HT-29 (cell line): ENCODE data around the gene ROCK2. TPM values are rescaled to one million over a fixed set of nuclear protein-coding genes. Genes with fewer than 3 reads are reported as not detected.
"Not testable (repeated sequence)": the region's sequence is repeated elsewhere in the genome, so short reads cannot be mapped to it uniquely, and the experiment has no call there.

ENCODE experiments used
- DNase-seq: peaks from one replicate; pipeline ENCODE4 v3.0.0-alpha.2; 2015; ENCODE audit warnings: low spot score
- total RNA-seq: library from RNA; depleted of rRNA; stranded (reverse); fragments of >200 nt; shearing (Covaris generic); gene quantifications from 2 replicates; pipeline ENCODE4 v1.2.3, GENCODE V29; 2014

ROCK2 gene
- total RNA-seq, 1 experiment from 2014 or later, result 39.4 TPM

DNA sequence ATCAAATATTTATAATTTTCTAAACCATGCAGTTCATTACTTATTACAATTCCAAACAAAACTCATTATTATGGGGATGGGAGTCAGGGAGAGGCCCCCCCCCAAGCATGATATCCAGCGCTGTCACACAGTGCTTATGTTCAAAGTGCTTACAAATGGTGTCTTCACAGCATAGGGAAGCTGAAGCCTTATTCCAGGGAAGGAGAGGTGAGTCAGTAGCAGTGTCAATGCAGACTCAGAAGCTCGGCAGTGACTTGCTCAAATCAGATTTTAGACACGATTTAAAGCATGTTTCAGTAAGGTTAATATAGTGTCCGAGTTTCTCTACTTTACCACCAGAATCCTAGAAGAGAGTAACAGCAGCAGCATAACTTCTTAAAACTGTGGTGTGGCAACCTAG lies 164.5 kb downstream of the ROCK2 start:
- DNase-seq, result no peak

DNA sequence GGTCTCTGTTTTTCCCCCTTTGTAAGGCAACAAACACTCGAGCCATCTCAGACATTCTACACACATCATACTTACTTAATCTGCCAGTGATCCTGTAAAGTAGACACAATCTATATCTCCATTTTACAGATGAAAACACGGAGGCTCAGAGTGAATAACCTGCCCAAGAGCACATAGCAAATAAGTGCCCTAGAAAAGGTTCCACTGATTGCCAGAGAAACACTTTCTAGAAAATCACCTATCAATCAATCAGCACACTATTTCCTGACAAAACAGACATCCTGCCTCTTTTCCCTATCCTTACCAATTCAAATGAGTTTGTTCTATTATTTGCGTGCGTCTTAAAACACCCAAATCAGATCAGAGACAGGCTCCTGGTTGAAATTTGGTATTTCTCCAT lies 165.2 kb downstream of the ROCK2 start:
- DNase-seq, result no peak

GRCh38 chr2:11177871-11178690 lies 166.4 kb downstream of the ROCK2 start:
- DNase-seq, result no peak

DNA sequence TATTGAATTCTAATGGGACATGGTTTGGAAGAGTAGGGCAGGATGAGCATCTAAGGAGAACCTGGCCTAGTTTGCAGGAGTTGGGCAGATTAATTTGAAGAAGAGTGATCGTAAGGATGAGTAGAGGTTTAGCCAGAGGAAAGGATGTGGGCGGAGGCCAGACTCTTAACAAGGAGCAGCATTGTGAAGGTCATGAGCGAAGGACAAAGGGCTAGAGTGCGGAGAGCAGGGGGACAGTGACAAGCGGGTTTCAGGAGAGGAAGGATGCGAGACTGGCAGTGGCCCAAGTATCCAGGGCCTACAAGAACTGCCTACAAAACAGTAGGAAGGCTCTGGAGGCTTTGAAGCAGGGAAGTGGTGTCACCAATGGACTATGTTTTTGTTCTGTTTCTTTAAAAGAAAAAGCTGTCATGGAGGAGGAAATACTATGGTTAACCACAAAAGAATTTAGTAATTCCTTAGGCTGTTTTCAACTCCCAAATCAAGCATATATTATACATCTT lies 169.1 kb downstream of the ROCK2 start:
- DNase-seq, result no peak

DNA sequence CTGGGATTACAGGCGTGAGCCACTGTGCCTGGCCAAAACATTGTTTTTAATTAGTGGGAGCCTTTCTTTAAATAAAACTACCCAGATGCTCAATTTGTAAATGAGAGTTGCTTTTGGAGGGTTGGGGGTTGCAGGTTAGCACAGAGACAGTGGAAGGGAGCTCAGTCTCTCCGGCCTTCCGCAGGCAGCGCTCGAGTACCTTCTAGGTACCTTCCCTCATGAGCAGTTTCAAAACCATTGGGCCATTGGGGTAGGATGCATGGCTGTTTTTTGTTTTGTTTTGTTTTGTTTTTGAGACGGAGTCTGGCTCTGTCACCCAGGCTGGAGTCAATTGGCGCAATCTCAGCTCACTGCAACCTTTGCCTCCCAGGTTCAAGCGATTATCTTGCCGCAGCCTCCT lies 170.2 kb downstream of the ROCK2 start:
- DNase-seq, result no peak

- peak; percentile 54 for DNase-seq
Observed at GRCh38 chr2:11169333-11169732, 175.1 kb downstream of the ROCK2 start.

- no peak for DNase-seq
Observed at GRCh38 chr2:11168488-11168887, 175.9 kb downstream of the ROCK2 start.

DNA sequence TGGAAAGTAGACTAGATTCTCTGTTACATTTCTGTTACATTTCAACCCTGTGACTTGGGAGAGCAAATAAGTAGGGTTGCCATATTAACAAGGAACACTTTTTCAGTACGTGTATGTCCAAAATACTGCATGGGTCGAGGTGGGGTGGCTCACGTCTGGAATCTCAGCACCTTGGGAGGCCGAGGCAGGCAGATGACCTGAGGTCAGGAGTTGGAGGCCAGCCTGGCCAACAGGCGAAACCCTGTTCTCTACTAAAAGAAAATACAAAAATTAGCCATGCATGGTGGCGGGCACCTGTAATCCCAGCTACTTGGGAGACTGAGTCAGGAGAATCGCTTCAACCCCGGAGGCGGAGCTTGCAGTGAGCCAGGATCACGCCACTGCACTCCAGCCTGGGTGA lies 178.0 kb downstream of the ROCK2 start:
- DNase-seq, result no peak

DNA sequence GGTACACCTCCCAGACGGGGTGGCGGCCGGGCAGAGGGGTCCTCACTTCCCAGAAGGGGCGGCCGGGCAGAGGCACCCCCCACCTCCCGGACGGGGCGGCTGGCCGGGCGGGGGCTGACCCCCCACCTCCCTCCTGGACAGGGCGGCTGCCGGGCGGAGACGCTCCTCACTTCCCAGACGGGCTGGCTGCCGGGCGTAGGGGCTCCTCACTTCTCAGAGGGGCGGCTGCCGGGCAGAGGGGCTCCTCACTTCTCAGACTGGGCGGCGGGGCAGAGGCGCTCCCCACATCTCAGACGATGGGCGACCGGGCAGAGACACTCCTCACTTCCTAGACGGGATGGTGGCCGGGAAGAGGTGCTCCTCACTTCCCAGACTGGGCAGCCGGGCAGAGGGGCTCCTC lies 179.4 kb downstream of the ROCK2 start:
- not testable (repeated sequence) for DNase-seq

- DNase-seq, result no peak
Observed at GRCh38 chr2:11163439-11164317, 180.8 kb downstream of the ROCK2 start.

- DNase-seq, result no peak
Observed at GRCh38 chr2:11161747-11162146, 182.7 kb downstream of the ROCK2 start.

GRCh38 chr2:11160731-11161455 lies 183.5 kb downstream of the ROCK2 start:
- no peak for DNase-seq

- DNase-seq, result no peak
Observed at GRCh38 chr2:11160256-11160655, 184.2 kb downstream of the ROCK2 start.

- DNase-seq, result no peak
Observed at GRCh38 chr2:11159574-11160170, 184.8 kb downstream of the ROCK2 start.

DNA sequence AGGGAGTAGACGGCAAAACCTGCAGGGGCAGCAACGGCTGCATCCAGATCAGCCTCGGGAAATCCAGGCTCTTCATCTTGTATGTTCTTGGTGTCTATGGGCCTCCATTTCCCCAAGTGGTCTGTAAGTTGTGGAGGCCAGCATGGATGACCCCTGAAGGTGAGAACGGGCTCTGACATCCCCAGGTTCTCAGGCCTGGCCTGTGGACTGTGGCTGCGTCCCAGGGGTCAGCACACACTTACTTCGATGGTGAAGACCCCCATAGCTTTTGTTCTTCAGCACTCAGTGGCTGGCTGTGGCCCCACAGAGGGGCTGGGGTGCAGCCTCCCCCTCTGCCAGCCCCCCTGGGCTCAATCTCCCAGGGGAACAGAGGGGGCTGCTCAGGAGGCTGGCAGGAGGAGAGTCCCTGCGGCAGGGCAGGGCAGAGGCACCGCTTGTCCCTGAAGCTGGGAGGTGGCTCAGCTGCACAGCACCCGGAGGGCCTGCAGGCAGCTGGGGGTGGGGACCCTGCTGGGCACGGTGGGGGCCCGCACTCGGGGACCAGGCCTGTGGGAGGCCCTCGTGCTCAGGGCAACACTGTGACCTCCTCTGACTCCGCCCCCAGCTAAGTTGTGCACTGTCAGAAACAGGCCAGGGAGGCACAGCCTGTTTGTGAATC lies 185.4 kb downstream of the ROCK2 start:
- no peak for DNase-seq

- DNase-seq, result no peak
Observed at GRCh38 chr2:11157731-11158130, 186.7 kb downstream of the ROCK2 start.

DNA sequence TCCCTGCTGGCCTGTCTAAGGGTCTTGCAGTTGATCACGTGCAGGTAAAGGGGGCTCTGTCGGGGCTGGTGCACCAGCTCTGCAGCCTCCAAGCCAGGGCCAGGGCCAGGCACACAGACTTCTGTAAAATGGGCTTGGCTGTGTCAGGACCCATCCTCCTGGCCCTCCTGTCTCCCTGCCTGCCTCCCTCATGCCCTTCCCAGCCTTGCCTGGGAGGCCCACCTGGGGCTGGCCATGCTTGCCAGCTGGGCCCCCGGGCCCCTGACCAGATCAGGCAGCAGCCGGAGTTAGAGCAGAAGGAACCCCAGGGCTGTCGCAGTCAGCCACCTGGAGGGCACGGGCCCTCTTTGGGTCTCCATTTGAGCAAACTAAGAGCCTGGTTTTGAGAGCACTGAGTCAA lies 187.1 kb downstream of the ROCK2 start:
- DNase-seq, result no peak

- no peak for DNase-seq
Observed at GRCh38 chr2:11156396-11157075, 187.9 kb downstream of the ROCK2 start.

GRCh38 chr2:11155381-11156035 lies 188.9 kb downstream of the ROCK2 start, which contains the start of gene SLC66A3:
Gene SLC66A3 (plus strand): TSS chr2:11155467. CDS start chr2:11155547, 80 bp downstream.
- DNase-seq, result peak; percentile 87
